GM15510 (cell line): ENCODE data around the gene RANBP17.

Source experiments
- POLR2A ChIP-seq: IDR thresholded peaks from 3 replicates; pipeline ENCODE4 v1.6.1; 2011; ENCODE audit warnings: borderline replicate concordance; ENCODE audit not compliant: insufficient read length; ENCODE audit errors: extremely low read depth

Gene RANBP17

DNA sequence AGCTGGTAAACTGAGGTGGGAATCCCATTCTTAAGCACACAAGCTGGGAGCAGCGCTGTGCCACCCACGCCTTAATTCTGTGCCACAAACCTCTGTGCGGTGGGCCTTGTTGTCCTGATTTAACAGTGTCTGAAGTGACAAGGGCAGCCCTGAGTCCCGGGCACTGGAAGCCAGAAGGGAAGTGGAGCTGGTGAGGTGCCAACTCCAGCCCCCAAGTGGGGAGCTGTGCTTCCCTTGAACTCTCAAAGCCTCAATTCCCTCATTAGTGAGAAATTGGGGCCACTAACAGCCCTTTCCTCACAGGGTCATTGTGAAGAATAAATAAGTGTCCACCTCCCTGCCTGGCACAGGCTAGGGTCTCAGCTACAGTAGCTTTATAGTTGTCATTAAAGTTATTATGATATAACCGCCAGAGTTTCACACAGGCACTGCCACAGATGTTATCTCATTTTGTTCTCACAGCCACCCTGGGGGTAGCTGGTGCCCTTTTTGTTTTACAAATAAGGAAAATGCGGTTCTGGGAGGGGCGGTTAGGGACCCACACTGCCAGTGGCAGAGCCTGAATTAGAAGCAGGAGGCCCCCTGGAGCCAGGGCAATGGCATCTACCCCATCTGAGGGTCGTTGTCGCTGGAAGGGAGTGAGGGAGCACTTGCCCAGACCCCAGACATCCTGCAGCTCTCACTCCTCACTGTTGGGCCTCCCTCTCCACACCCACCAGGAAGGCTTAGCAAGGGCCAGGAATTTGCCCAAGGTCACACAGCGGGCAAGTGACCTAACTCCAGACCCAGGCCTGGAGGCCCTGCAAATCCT lies 445.2 kb downstream of the RANBP17 start:
- TF ChIP-seq POLR2A = no peak

DNA sequence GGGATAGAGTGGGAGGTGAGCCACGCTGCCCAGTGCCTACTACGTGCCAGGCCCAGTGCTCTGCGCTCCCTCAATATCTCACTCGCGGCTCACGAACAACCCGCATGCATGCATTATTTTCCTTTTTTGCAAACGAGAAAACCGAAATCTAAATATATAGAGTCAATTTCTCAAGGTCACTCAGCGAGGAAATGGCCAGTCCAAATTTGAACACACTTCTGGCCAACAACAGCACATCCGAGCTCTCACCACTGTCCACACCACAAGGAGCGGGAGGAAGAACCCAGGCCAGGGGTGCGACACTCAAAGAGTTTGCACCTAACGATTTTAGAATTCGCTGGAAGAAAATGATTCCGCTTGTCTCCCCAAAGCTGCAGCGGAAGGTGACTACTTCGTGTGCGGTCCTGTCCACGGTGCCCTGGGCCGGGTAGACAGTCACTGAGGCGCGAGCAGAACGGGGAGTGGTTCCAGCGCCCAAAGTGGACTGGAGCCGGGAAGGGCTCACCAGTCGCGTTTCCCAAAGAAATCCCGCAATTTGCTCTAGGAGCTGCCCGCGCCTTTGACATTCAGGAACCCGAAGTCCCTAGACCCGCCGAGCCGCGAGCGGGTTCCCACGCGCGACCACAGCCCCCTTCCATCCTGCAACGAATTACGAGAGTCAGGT lies 446.1 kb downstream of the RANBP17 start:
- TF ChIP-seq POLR2A = no peak

DNA sequence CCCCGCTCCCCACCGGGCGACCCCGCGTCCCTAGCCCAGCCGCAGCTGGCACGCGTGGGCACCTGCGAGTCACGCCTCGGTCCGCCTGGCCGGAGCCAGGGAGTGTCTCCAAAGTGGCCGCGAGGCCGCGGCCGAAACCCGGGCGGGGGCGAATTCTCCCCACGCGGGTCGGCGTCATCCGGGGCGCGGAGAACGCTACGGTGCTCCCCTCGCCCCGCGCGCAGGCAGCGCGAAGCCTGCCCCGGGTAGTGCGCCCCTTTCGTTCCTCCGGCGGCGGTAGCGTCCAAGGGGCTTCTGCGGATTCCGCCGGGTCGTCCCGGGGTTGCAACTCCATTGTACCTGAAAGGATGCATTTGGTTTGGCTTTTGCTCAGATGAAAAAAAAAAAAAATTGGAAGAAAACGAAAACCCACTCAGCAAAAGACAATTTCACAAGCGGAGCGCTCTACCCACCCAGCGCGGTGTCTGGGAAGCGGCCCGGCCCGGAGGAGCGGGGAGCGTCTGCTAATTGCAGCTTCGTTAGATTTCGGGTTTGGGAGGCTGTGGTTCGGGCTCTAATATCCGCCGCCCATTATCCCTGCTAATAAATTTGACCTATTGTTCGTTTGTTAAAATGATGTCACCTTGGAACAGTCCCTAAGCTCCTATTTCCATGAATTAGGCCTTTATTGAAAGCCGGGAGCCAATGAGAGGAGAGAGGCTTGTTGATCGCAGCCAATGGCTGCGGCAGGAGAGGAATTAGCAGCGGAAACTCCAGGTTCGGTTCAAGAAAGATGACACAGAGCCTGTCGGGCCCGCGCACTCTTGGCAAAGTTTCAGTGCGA lies 446.8 kb downstream of the RANBP17 start, which contains the start of gene TLX3:
TSS of gene TLX3 (plus strand) at position 796 of the 823 bp plus-strand sequence. CDS start 118 bp downstream, outside the sequence.
- TF ChIP-seq POLR2A = no peak

DNA sequence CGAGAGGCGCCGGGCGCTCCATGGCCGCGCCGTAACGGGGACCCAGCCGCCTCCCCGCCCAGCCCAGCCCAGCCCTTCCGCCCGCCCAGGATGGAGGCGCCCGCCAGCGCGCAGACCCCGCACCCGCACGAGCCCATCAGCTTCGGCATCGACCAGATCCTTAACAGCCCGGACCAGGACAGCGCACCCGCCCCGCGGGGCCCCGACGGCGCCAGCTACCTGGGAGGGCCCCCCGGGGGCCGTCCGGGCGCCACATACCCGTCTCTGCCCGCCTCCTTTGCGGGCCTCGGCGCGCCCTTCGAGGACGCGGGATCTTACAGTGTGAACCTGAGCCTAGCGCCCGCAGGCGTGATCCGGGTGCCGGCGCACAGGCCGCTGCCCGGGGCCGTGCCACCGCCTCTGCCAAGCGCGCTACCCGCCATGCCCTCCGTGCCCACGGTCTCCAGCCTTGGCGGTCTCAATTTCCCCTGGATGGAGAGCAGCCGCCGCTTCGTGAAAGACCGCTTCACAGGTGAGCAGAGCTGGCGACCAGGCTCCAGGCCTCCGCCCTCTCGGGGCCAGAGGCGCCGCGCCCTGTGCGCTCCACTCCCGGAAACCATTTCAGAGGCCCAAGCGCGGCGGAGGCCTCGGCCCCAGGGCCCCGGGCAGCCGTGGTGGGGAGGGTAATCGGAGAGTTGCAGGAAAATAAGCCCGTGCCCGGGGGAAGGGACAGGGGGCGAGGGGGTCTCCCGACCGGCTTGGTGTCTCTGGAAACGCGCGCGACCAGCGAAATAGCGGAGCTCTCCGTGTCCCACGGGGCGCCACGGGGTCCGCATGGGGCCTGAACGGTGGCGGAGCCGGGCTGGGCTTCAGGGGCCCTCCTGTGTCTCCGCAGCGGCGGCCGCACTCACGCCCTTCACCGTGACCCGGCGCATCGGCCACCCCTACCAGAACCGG lies 447.7 kb downstream of the RANBP17 start:
- no peak for TF ChIP-seq POLR2A

DNA sequence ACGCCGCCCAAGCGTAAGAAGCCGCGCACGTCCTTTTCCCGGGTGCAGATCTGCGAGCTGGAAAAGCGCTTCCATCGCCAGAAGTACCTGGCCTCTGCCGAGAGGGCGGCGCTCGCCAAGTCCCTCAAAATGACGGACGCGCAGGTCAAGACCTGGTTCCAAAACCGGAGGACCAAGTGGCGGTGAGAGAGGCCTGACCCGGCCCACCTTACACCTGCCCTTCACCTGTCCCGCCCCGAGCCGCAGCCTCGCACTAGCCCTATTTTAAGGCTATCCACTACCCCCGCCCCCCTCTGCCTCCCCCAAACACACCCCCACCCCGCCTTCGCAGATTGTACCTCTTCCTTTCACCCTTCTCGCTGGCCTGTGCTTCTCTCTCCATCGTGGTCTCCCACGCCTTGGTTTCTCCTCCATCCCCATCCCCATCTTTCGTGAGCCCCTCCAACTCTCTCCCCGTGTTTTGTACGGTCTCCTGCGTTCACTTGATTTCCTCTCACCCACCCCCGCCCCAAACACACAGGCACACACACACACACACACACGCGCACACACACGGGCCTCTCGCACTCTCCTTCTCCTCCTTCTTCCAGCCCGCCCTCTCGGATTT lies 448.5 kb downstream of the RANBP17 start:
- no peak for TF ChIP-seq POLR2A

DNA sequence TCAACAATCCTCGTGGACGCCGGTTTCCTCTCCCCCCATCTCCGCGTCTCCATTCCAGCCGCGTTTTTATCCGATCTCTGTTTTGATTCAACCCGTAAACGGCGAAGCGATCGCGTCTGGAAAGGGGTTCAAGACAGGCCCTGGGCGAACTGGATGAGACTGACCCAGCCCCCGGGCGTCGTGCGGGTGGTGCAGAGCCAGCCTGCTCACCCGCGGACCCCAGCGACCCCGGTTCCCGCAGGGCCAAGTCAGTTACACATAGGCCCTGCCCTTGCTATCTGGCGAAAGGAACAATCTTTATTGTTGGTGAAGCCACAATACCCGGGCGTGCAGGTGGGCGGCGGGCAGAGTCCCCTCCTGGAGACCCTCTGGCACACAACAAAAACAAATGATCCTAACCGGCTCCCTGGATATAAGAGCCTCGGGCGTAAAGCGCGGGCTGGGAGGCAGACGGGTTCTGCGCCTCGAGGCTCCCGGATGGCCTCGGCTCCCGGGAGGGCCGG lies 449.1 kb downstream of the RANBP17 start:
- TF ChIP-seq POLR2A = no peak

DNA sequence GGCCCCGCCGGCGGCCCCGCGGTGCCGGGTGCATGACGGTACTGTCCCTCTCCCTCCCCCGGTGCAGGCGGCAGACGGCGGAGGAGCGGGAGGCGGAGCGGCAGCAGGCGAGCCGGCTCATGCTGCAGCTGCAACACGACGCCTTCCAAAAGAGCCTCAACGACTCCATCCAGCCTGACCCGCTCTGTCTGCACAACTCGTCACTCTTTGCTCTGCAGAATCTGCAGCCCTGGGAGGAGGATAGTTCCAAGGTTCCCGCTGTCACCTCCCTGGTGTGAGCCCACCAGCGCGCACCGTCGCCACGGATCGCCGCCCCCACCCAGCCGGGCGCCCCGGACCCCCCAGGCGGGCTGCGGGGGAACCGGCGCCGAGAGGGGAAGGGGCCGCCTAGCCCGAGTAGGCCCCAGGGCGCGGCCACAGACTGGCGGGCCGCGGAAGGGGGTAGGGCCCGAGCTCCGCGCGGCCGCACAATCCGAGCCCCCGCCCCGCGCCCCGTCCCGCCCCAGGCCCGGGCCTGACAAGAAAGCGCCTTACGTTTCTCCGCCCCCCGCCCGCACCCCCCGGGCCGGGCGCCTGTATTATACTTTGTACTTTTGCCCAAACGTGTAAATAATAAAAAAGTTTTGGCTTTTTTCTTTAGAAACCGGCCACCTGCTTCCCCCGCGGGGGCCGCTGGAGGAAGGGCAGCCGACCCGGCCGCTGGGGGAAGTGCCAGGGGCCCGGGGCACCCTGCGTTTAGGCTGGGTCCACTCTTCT lies 449.7 kb downstream of the RANBP17 start:
- no peak for TF ChIP-seq POLR2A

DNA sequence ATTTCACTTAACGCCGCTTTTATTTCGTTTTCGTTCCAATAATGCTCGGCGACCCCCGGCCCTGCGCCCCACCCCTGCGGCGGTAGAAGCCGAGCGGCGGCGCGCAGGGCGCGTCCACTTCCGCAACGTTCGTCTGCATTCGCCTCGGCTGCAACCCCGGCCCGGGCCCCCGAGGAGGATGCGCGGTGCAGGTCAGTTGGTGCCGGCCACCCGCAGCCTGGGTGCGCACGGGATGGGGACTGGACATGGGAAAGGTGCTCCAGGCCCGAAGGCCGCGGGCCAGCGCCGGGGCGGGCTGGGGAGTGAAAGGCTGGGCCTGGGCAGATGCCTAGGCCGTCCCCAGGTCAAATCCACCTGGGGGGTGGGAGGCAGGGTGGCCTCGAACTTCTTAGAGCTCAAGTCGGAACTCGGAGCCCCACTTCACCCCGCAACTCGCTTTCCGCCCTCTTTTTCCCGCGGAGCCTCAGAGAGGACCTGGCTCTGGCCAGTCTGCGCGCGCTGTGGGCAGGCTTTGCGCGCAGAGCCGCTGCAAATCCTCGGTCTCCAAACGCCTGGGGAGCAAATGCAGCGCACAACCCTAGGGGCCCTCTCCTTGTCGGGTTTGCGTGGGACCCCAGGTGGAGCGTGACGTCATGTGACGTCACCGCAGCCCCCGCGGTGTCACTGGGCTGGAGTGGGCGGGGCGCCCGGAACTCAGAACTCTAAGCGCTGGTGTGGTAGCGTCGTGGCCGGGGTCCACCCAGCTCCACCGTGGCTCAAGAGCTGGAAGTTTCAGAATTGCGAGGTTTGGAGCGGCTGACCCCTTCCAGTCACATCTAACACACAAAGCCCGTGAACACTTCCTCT lies 450.5 kb downstream of the RANBP17 start:
- TF ChIP-seq POLR2A = no peak

DNA sequence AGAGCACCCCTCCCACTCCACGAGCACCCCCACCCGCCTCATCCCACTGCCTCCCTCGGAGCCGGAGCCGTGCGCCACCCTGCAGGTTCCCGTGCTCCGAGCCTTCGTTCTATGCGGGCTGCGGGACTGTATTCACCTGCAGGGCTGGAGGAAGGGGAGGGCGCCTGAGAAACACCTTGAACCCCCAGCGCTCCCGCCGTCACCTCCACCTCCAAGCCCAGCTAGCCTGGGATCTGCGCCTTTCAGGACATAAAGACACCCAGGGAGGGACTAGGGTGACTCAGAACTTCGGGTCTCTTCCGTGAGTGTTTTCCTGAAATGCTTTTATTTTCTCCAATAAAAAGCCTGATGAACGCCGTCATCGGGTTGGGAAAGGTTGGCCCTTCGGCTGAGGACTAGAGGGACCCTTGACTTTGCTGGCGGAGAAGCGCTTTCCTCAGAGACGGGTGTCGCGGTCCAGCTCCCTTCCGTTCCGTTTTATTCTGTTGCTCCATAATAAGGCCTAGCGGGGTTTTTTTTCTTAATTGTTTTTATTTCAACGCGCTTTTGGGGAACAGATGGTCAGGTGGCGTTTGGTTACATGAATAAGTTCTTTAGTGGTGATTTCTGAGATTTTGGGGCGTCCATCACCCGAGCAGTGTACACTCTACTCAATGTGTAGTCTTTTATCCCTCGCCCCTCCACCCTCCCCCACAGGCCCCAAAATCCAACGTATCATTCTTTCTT lies 451.8 kb downstream of the RANBP17 start:
- TF ChIP-seq POLR2A = no peak

DNA sequence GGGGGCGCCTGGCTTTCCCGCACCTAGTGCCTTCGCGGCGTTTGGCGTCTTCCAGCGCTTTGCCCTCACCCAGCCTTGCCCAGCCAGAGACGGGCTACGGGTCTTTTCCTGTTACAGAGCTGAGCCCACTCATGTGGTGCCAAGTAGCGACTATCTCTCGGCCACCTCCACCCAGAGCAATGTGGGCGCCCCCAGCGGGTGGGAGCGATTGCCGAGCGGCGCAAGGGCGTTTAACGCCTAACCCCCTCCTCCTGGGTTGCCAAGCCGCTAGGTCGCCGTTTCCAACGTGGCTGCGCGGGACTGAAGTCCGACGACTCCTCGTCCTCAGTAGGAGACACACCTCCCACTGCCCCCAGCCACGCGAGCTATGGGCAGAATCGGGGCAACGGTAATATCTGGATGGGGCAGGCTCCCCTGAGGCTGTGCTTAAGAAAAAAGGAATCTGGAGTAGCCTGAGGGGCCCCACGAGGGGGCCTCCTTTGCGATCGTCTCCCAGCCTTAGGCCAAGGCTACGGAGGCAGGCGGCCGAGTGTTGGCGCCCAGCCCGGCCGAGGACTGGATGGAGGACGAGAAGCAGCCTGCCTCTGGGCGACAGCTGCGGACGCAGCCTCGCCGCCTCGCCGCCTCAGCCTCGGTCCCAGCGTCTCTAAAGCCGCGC lies 453.0 kb downstream of the RANBP17 start:
- no peak for TF ChIP-seq POLR2A

DNA sequence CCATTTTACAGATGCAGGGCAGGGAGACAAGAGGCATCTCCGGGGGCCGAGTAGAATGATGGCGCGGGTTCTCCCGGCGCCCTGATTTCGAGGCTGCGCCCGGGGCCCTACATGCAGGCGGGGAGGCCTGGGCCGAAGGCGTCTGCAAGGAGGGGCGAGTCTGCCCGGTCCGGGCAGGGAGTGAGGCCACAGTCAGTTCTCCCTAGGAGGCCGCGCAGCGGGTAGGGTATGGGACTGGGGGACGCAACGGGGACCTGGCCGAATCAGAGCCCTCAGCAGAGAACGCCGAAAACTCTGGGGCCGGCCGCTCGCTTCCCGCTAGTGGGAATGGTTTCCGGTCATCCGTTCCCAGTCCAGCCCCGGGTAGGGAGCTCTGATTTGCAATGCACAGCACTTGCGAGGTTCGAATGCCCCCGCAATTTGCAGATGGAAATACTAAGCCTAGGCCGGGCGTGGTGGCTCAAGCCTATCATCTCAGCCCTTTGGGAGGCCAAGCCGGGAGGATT lies 453.6 kb downstream of the RANBP17 start:
- TF ChIP-seq POLR2A = no peak

DNA sequence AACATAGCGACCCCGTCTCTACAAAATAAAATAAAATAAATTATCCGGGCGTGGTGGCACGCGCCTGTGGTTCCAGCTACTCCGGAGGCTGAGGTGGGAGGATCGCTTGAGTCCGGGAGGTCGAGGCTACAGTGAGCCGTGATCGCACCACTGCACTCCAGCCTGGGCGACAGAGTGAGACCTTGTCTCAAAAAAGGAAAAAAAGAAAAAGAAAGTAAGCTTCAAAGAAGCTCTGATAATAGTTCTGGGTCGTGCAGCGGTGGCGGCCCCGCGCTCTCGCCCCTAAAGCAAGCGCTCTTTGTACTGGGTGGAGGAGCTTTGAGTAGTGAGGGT lies 454.1 kb downstream of the RANBP17 start:
- no peak for TF ChIP-seq POLR2A
